A549 (cell line): ENCODE results near the gene NPPA. TPM values are rescaled to one million over a fixed set of nuclear protein-coding genes. Genes with fewer than 3 reads are reported as not detected.

ENCODE experiments used
- ATAC-seq, 2 experiments: fragments of 200-7000 bp in 1 of 2; fragments of >200 bp in 1 of 2; cut with Nextera tagmentation in 1 of 2; cut with Tn5 transposase in 1 of 2; 3 replicates each; pipeline versions ENCODE4 v1.8.0 to v1.9.1; 2018 to 2020; ENCODE audit warnings: mild to moderate bottlenecking in 1 of 2, moderate library complexity in 1 of 2
- CTCF ChIA-PET: fragments of 300-600 bp; sonication (Branson Sonifier 250); formaldehyde crosslinking; extraction: SDS; loops from one replicate; lab custom pipeline; 2021; ENCODE audit warnings: antibody characterized with exemption, inconsistent platforms; lab: Yijun Ruan, JAX
- POLR2A ChIA-PET: fragments of 350-600 bp; formaldehyde crosslinking; extraction: SDS; loops from one replicate; lab custom pipeline; 2021; ENCODE audit warnings: antibody characterized with exemption, inconsistent platforms; lab: Yijun Ruan, JAX
- DNase-seq, 2 experiments: peaks; one replicate each; pipeline versions ENCODE4 v3.0.0 to v3.0.0-alpha.2; 2011 to 2016; ENCODE audit warnings: low read depth in 1 of 2, low spot score in 1 of 2
- FAIRE-seq: peaks from 2 replicates; lab custom pipeline; 2011; peaks lifted over from hg19 to GRCh38; lab: Jason Lieb, UNC
- H3K27ac ChIP-seq, 2 experiments: fragments of >200 bp; sonication (Bioruptor Twin); formaldehyde crosslinking; 3 replicates each; pipeline ENCODE4 v1.5.1; 2016 to 2017
- H3K4me1 ChIP-seq: fragments of >200 bp; sonication (Bioruptor Twin); formaldehyde crosslinking; 3 replicates; pipeline ENCODE4 v1.6.1; 2016
- H3K4me2 ChIP-seq: fragments of >200 bp; sonication (Bioruptor Twin); formaldehyde crosslinking; 3 replicates; pipeline ENCODE4 v1.6.1; 2016
- H3K4me3 ChIP-seq: fragments of >200 bp; sonication (Bioruptor Twin); formaldehyde crosslinking; 3 replicates; pipeline ENCODE4 v1.5.1; 2016
- H3K9me3 ChIP-seq: fragments of >200 bp; sonication (Bioruptor Twin); formaldehyde crosslinking; 3 replicates; pipeline ENCODE4 v1.6.1; 2016
- BHLHE40 ChIP-seq: IDR thresholded peaks from 2 replicates; pipeline ENCODE4 v1.6.1; 2012; ENCODE audit warnings: low read depth, low read length, inconsistent platforms
- CBX2 ChIP-seq: fragments of 200-600 bp; sonication (generic); IDR thresholded peaks from 2 replicates; pipeline ENCODE4 v1.6.1; 2016; ENCODE audit warnings: low read depth, mild to moderate bottlenecking, borderline replicate concordance
- EP300 ChIP-seq, 2 experiments: fragments of >200 bp; sonication (Bioruptor Twin); formaldehyde crosslinking; IDR thresholded peaks; 2 replicates in 1 of 2; 3 replicates in 1 of 2; pipeline ENCODE4 v1.6.1; 2016 to 2017
- GATA3 ChIP-seq: IDR thresholded peaks from 2 replicates; pipeline ENCODE4 v1.6.1; 2012; ENCODE audit warnings: borderline replicate concordance
- HDAC2 ChIP-seq: fragments of 200-600 bp; sonication (generic); IDR thresholded peaks from 2 replicates; pipeline ENCODE4 v1.6.1; 2016
- HOXA7 ChIP-seq: fragments of 250-450 bp; sonication (Bioruptor Pico); IDR thresholded peaks from 2 replicates; pipeline ENCODE4 v1.5.0; 2020; ENCODE audit warnings: mild to moderate bottlenecking, moderate library complexity
- HOXB5 ChIP-seq: fragments of 250-450 bp; sonication (Bioruptor Pico); IDR thresholded peaks from 2 replicates; pipeline ENCODE4 v1.5.0; 2020; ENCODE audit warnings: mild to moderate bottlenecking, moderate library complexity
- NPAS2 ChIP-seq: fragments of 250-450 bp; sonication (Bioruptor Pico); IDR thresholded peaks from 2 replicates; pipeline ENCODE4 v1.8.0; 2022; ENCODE audit warnings: mild to moderate bottlenecking, moderate library complexity, borderline replicate concordance
- PHF8 ChIP-seq: fragments of 200-600 bp; sonication (generic); IDR thresholded peaks from 2 replicates; pipeline ENCODE4 v1.6.1; 2016; ENCODE audit warnings: low read depth, mild to moderate bottlenecking, antibody characterized with exemption, moderate library complexity, borderline replicate concordance
- POLR2AphosphoS2 ChIP-seq: conservative IDR thresholded peaks from 2 replicates; pipeline ENCODE4 v1.6.1; 2012; ENCODE audit warnings: low read length, improper control_type of control experiment, inconsistent platforms
- RFX5 ChIP-seq: fragments of 450-650 bp; IDR thresholded peaks from 2 replicates; pipeline ENCODE4 v1.7.1; 2014; ENCODE audit warnings: antibody characterized with exemption, mild to moderate bottlenecking, moderate library complexity
- TFCP2L1 ChIP-seq: fragments of 250-450 bp; sonication (Bioruptor Pico); IDR thresholded peaks from 2 replicates; pipeline ENCODE4 v1.5.0; 2021; ENCODE audit warnings: mild to moderate bottlenecking
- TP53 ChIP-seq: fragments of 250-450 bp; sonication (Bioruptor Pico); IDR thresholded peaks from 2 replicates; pipeline ENCODE4 v1.5.0; 2021; ENCODE audit warnings: mild to moderate bottlenecking, moderate library complexity
- ZC3H11A ChIP-seq: fragments of 450-650 bp; IDR thresholded peaks from 2 replicates; pipeline ENCODE4 v1.6.1; 2014; ENCODE audit warnings: antibody characterized with exemption, mild to moderate bottlenecking
- WGBS: methylation state at CpG from one replicate; pipeline ENCODE4 v1.1.6; 2017; ENCODE audit errors: missing lambda C conversion rate; 5-methylcytosine and 5-hydroxymethylcytosine counted together
- polyA plus RNA-seq, 4 experiments: library from polyadenylated mRNA; depleted of rRNA in 3 of 4; stranded (reverse); fragments of >200 nt; fragmentation: RNase III in 1 of 4; extraction: RNeasy Plus Mini Kit Qiagen cat#74134 plus additional on column Dnase treatment in 1 of 4; gene quantifications; 2 replicates in 3 of 4; 3 replicates in 1 of 4; pipeline ENCODE4 v1.2.3, GENCODE V29; 2011 to 2017
- TF ChIP-seq, protein P1 (sequence below): fragments of >200 bp; sonication (Bioruptor Twin); formaldehyde crosslinking; IDR thresholded peaks from 2 replicates; pipeline ENCODE4 v1.6.1; 2016
- TF ChIP-seq, protein P2 (sequence below): fragments of >200 bp; sonication (Bioruptor Twin); formaldehyde crosslinking; IDR thresholded peaks from 3 replicates; pipeline ENCODE4 v1.6.1; 2016
- TF ChIP-seq, protein P3 (sequence below): IDR thresholded peaks from 2 replicates; pipeline ENCODE4 v1.6.1; 2012
- TF ChIP-seq, protein P4 (sequence below): fragments of 250-450 bp; sonication (Bioruptor Pico); IDR thresholded peaks from 2 replicates; pipeline ENCODE4 v1.5.0; 2020; ENCODE audit warnings: low read depth, mild to moderate bottlenecking, moderate library complexity

NPPA gene
- polyA plus RNA-seq, 2 of the 4 experiments (the other 2 are of a cell fraction): not detected

DNA sequence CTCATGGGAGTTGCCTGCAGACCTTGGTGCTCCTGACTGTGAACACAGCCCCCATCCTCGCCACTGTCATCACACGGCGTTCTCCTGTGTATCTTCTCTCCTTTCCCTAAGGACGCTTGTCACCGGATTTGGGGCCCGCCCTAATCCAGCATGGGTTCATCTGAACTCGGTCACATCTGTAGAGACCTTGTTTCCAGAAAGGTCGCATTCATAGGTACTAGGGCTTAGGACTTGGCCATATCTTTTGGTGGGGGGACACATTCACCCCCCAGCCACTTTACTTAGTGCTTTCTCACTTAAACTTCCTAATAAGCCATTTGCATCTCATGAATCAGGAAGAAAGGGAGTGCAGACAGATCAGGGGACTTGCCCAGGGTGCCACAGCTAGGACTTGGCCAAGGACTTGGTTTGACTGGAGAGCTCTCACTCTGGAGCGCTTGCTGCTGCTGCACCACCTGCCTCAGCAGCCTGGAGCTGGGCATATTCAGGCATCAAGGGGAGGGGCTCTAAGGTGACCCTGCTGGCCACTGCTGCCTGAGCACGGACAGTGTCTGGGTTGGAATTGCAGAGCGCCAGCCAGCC, 9.7 kb downstream of the NPPA start:
- ChIA-PET CTCF (interaction anchor here (0.6 to 5.6 kb wide), 35 partner anchors 10 to 584 kb away, joined by 3 to 48 read pairs (median 5); partner anchors contain the start of genes CLCN6, MFN2, MTHFR and NPPA), POLR2A (interaction anchor here (1.0 to 2.2 kb wide), 4 partner anchors 70 to 72 kb away, joined by 5 to 16 read pairs (median 8); no protein-coding TSS in a partner anchor)
- Histone ChIP-seq H3K4me1 (no peaks in the 10 kb centered on the region), H3K4me2 (no peak overlapping the region), H3K4me3 (no peak overlapping the region), H3K27ac (no peak overlapping the region), H3K9me3 (no peaks in the 10 kb centered on the region)
- DNase-seq: no peak
- peak; percentile 42 to 51; a peak in 4 of 6 replicates for ATAC-seq
- whole genome bisulfite sequencing: 90% methylated on average over 9 of the region's 11 CpGs
- no peak for FAIRE-seq
- TF ChIP-seq BHLHE40 (no peak), TP53 (CRISPR knock-in tag) (no peak), NPAS2 (no peak), GATA3 (no peak), ZC3H11A (no peak), POLR2AphosphoS2 (no peak), HOXA7 (CRISPR knock-in tag) (no peak), PHF8 (no peak), EP300 (IDR thresholded peaks at IDR 0.05) (no peak)
- TF ChIP-seq, protein P1, sequence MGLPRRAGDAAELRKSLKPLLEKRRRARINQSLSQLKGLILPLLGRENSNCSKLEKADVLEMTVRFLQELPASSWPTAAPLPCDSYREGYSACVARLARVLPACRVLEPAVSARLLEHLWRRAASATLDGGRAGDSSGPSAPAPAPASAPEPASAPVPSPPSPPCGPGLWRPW: no peak
- TF ChIP-seq, protein P2, sequence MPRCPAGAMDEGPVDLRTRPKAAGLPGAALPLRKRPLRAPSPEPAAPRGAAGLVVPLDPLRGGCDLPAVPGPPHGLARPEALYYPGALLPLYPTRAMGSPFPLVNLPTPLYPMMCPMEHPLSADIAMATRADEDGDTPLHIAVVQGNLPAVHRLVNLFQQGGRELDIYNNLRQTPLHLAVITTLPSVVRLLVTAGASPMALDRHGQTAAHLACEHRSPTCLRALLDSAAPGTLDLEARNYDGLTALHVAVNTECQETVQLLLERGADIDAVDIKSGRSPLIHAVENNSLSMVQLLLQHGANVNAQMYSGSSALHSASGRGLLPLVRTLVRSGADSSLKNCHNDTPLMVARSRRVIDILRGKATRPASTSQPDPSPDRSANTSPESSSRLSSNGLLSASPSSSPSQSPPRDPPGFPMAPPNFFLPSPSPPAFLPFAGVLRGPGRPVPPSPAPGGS: no peak
- TF ChIP-seq, protein P3, sequence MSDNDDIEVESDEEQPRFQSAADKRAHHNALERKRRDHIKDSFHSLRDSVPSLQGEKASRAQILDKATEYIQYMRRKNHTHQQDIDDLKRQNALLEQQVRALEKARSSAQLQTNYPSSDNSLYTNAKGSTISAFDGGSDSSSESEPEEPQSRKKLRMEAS: no peak

DNA sequence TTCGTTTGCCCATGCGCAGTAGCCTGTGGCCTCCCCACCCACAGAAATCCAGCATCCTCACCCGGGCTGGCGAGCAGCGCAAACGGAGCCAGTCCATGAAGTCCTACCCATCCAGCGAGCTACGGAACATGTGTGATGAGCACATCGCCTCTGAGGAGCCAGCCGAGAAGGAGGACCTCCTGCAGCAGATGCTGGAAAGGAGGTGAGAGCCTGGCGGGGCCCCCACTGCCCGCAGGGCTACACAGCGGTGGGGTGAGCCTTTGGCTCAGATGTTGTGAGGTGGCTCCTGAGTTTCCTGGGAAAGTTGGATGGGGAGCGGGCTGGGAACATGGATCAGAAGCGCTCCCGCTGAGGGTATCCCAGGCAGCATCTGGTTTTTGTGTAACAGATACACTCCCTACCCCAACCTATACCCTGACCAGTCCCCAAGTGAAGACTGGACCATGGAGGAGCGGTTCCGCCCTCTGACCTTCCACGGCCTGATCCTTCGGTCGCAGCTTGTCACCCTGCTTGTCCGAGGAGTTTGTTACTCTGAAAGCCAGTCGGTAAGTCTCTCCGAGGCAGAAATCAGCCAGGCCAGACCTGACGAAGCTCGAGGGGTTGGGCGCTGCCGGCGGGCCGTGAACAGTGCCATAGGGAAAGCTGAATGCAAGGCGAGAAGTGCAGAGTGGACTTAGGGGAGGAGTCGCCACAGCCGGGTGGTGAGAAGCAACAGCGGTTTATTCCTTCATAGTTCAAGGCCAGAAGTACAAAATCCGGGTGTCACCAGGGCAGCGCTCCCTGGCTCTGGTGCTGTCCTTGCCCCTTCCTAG, 10.4 kb downstream of the NPPA start:
- POLR2A ChIA-PET: interaction anchor here (1.3 to 2.2 kb wide), 2 partner anchors 71 to 73 kb away, joined by 5 to 10 read pairs; no protein-coding TSS in a partner anchor
- no peak for FAIRE-seq
- 83% methylated on average over 24 of the region's 36 CpGs for WGBS
- H3K4me2 ChIP-seq: no peak overlapping the region
- ATAC-seq: 0 out of 6 replicates have a peak, but pooled peaks of 1 of the 2 experiments have one; percentile 27
- no peak overlapping the region for H3K4me3 ChIP-seq
- TF ChIP-seq, protein P4, sequence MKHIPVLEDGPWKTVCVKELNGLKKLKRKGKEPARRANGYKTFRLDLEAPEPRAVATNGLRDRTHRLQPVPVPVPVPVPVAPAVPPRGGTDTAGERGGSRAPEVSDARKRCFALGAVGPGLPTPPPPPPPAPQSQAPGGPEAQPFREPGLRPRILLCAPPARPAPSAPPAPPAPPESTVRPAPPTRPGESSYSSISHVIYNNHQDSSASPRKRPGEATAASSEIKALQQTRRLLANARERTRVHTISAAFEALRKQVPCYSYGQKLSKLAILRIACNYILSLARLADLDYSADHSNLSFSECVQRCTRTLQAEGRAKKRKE: no peak
- TF ChIP-seq CBX2 (no peak), RFX5 (no peak), HDAC2 (no peak), ZC3H11A (no peak), TFCP2L1 (CRISPR knock-in tag) (no peak), HOXB5 (no peak), EP300 (IDR thresholded peaks at IDR 0.05) (no peak)
- TF ChIP-seq, all 56 proteins: peak for 0
- CTCF ChIA-PET: interaction anchor here (0.7 to 5.6 kb wide), 19 partner anchors 9 to 311 kb away, joined by 3 to 48 read pairs (median 5); partner anchors contain the start of gene NPPA
- no peaks in the 10 kb centered on the region for H3K9me3 ChIP-seq
- no peaks in the 10 kb centered on the region for H3K4me1 ChIP-seq
- no peak overlapping the region for H3K27ac ChIP-seq
- DNase-seq: no peak
